HG03571 (cell line): ENCODE results near the gene RAE1.

Source experiments
- ATAC-seq: cut with Tn5 transposase; IDR thresholded peaks from one replicate; pipeline ENCODE4 v1.9.1; 2021; ENCODE audit not compliant: unreplicated experiment

The RAE1 gene

GRCh38 chr20:57351042-57351783 is at the start of gene RAE1:
Gene RAE1, plus strand, starts transcription at chr20:57351255. Its CDS starts 2,784 bp downstream, at chr20:57354039.
- ATAC-seq: peak; percentile 77

GRCh38 chr20:57306747-57307146 is 44.3 kb upstream of the RAE1 start:
- no peak for ATAC-seq

GRCh38 chr20:57308451-57309271 is 42.4 kb upstream of the RAE1 start:
- ATAC-seq: no peak

- no peak for ATAC-seq
Observed at GRCh38 chr20:57309544-57310115, 41.4 kb upstream of the RAE1 start.

- no peak for ATAC-seq
Observed at GRCh38 chr20:57310821-57311514, 40.1 kb upstream of the RAE1 start.

- no peak for ATAC-seq
Observed at GRCh38 chr20:57312138-57312537, 38.9 kb upstream of the RAE1 start.

- ATAC-seq: no peak
Observed at GRCh38 chr20:57313230-57313629, 37.8 kb upstream of the RAE1 start.

GRCh38 chr20:57313951-57314350 is 37.1 kb upstream of the RAE1 start:
- ATAC-seq: no peak

- no peak for ATAC-seq
Observed at GRCh38 chr20:57315083-57315975, 35.7 kb upstream of the RAE1 start.

- no peak for ATAC-seq
Observed at GRCh38 chr20:57315976-57316480, 35.0 kb upstream of the RAE1 start.

- ATAC-seq: no peak
Observed at GRCh38 chr20:57316795-57317201, 34.3 kb upstream of the RAE1 start.

GRCh38 chr20:57317316-57317788 is 33.7 kb upstream of the RAE1 start:
- no peak for ATAC-seq

- no peak for ATAC-seq
Observed at GRCh38 chr20:57317789-57318371, 33.2 kb upstream of the RAE1 start.

GRCh38 chr20:57319584-57319983 is 31.5 kb upstream of the RAE1 start:
- ATAC-seq: no peak

- no peak for ATAC-seq
Observed at GRCh38 chr20:57320358-57320757, 30.7 kb upstream of the RAE1 start.

GRCh38 chr20:57321142-57321541 is 29.9 kb upstream of the RAE1 start:
- no peak for ATAC-seq

GRCh38 chr20:57322476-57322875 is 28.6 kb upstream of the RAE1 start:
- ATAC-seq: no peak

GRCh38 chr20:57323034-57323433 is 28.0 kb upstream of the RAE1 start:
- ATAC-seq: no peak

GRCh38 chr20:57325632-57326356 is 25.3 kb upstream of the RAE1 start:
- no peak for ATAC-seq
